Fibroblast of skin of left quadriceps (primary cell): Measurements from ENCODE around the gene KCNJ13.
"Not testable (repeated sequence)": the region's sequence is repeated elsewhere in the genome, so short reads cannot be mapped to it uniquely, and the experiment has no call there.

Source experiments
- DNase-seq, 2 experiments: peaks; one replicate each; pipeline ENCODE4 v3.0.0-alpha.2; 2013; ENCODE audit warnings: low read depth in 2 of 2

KCNJ13 gene

GRCh38 chr2:232767866-232768265, 8.5 kb downstream of the KCNJ13 start:
- DNase-seq = no peak

GRCh38 chr2:232761301-232761907, 15.0 kb downstream of the KCNJ13 start:
- no peak for DNase-seq

- no peak for DNase-seq
Observed at GRCh38 chr2:232757905-232758304, 18.5 kb downstream of the KCNJ13 start.

- no peak for DNase-seq
Observed at GRCh38 chr2:232750135-232750671, 26.2 kb downstream of the KCNJ13 start.

DNA sequence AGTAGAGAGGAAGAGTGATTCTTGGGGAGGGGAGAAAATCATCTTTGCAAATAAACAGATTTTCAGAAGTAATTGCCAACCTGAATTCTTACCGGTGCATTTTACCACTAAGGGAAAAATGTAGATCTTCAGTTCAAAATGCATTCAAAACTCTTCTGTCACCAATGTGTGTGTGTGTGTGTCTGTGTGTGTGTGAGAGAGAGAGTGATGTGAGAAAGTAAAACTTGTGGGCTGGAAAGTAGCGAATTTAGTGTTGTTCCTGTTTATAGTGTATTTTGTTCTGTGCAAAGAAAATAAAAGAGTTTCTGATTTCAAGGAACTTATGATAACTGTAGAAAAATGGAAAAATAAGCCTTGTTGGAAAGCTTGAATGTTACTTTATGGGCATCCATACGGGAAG, 27.0 kb downstream of the KCNJ13 start:
- DNase-seq = no peak

DNA sequence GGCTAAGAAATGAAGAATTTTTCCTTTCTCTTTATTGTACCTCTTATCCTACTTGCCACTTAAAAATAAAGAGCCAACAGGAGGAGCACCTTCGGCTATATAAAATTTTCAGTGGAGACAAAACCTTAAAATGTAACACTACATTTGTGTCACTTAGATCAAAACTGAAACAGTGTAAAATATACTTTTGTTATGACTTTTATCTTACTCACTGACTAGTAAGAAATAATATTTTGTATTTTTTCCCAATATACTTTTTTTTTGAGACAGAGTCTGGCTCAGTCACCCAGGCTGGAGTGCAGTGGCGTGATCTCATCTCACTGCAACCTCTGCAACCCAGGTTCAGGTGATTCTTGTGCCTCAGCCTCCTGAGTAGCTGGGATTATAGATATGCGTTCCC, 28.3 kb downstream of the KCNJ13 start:
- DNase-seq = no peak

GRCh38 chr2:232744963-232745362, 31.4 kb downstream of the KCNJ13 start:
- no peak for DNase-seq

DNA sequence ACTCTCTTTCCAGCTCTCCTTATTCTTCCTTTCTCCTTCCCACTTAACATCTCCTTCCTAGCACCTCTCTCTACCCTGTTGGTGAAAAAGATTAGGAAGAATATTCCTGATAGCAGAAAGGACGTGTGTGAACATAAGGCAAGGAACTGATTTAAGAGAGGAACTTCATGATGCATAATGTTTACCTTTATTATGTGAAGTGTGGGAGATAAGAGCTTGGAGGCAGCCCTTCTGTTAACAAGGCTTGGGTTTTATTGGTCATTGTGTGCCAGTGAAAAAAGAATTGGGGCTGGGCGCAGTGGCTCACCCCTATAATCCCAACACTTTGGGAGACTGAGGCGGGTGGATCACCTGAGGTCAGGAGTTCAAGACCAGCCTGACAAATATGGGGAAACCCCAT, 34.4 kb downstream of the KCNJ13 start:
- DNase-seq = no peak

DNA sequence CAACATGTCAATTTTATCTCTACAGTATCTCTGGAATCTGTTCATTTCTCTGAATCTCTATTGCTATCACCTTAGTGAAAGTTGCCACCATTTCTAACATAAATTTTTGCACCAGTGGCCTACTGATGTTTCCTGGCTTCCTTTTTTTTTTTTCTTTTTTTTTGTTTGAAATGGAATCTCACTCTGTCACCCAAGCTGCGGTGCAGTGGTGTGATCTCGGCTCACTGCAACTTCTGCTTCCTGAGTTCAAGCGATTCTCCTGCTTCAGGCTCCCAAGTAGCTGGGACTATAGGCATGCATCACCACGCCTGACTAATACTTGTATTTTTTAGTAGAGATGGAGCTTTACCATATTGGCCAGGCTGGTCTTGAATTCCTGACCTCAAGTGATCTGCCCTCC, 35.1 kb downstream of the KCNJ13 start:
- DNase-seq = no peak

- peak; percentile 44 to 47 for DNase-seq
Observed at GRCh38 chr2:232731470-232731869, 44.9 kb downstream of the KCNJ13 start.

DNA sequence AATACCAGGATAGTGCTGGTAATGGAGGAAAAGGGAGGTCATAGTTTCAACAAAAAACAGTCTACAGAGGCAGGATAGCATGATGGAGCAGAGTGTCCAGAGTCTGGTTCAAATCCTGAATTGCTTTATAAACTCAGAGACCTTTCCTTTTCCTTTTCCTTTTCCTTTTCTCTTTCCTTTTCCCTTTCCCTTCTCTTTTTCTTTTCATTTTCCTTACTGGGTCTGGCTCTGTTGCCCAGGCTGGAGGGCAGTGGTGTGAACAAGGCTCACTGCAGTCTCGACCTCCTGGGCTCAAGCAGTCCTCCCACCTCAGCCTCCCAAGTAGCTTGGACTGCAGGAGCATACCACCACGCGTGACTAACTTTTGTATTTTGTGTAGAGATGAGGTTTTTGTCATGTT, 47.6 kb downstream of the KCNJ13 start:
- DNase-seq = no peak

- no peak for DNase-seq
Observed at GRCh38 chr2:232723027-232723426, 53.3 kb downstream of the KCNJ13 start.

DNA sequence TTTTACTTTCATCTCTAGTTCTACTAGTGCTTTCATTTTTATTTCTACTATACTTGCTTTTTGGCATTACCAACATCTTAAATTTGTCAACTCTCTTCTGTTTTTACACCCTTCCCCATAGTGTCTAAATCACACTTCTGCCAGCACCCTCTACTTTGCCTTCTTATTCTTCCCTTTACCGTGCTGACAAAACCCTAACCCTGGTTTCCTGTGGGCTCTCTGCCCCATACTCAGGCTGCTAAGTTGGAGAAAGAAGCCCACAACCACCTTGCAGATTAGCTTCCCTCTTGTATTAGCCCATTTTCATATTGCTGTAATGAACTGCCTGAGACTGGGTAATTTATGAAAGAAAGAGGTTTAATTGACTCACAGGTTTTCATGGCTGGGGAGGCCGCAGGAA, 54.5 kb downstream of the KCNJ13 start:
- no peak for DNase-seq

DNA sequence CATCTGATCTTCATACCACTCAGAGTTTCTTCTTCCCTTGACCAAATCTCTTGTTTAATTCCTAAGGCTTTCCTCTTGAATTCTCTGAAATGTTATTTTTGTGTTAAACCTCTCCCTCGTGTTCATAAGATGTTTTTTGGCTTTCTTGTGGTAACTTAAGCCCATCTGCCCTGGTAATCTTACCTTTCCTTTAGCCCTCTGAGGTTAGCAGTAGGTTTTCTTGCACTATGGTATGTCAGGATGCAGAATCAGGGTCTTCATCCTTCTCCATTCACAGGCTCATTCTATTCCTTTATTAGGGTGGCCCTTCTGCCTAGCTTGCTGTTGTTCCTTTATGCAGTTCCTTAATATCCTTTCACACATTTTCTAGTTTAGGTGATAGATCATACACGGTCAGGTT, 55.1 kb downstream of the KCNJ13 start:
- DNase-seq = no peak

- not testable (repeated sequence) for DNase-seq
Observed at GRCh38 chr2:232720056-232720455, 56.3 kb downstream of the KCNJ13 start.
